Epidermal melanocyte (primary cell): ENCODE results near the gene MPZL1.

Experiments
- DNase-seq: peaks from one replicate; pipeline ENCODE4 v3.0.0; 2011; ENCODE audit warnings: low spot score; ENCODE audit not compliant: insufficient read length

Gene MPZL1

GRCh38 chr1:167721617-167722151 is at the start of gene MPZL1:
MPZL1 (plus strand) TSS chr1:167721982; CDS start chr1:167722152, 170 bp downstream.
- peak; percentile 96 for DNase-seq

DNA sequence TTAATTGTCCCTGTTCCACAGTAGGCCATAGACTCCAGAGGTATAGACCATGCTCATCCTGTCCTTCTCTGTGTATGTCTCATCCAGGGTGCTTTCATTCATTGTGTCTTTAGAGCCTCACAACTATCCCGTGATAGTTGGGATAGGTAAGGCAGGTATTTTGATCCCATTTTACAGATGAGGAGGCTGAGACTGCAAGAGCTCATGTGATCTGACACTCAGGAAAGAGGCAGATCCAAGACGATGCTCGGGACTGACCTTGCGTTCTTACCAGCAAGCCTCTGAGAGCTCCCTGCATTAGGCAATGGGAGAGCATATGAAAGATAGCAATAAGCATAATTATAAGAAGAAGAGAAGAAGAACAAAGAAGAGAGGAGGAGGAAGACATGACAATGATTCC is 49.0 kb upstream of the MPZL1 start:
- no peak for DNase-seq

- DNase-seq: no peak
These were observed 48.5 kb upstream of the MPZL1 start for GRCh38 chr1:167673265-167673664.

GRCh38 chr1:167674156-167674555 is 47.6 kb upstream of the MPZL1 start:
- DNase-seq: no peak

DNA sequence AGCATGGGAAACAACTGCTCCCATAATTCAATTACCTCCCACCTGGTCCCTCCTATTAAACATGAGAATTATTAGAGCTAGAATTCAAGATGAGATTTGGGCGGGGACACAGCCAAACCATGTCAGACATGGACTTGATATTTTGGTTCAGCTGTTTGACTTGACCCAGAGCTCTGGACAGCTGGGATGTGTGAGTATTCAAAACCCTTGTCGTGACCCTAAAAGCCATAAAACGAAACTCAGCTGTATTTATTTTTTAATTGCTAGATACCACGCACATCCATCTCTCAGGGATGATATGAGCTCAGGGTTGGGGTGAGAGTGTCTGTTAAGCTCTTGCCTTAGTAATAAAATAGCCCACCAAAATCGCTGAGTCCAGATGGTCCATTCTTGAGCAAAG is 46.3 kb upstream of the MPZL1 start:
- DNase-seq: no peak

DNA sequence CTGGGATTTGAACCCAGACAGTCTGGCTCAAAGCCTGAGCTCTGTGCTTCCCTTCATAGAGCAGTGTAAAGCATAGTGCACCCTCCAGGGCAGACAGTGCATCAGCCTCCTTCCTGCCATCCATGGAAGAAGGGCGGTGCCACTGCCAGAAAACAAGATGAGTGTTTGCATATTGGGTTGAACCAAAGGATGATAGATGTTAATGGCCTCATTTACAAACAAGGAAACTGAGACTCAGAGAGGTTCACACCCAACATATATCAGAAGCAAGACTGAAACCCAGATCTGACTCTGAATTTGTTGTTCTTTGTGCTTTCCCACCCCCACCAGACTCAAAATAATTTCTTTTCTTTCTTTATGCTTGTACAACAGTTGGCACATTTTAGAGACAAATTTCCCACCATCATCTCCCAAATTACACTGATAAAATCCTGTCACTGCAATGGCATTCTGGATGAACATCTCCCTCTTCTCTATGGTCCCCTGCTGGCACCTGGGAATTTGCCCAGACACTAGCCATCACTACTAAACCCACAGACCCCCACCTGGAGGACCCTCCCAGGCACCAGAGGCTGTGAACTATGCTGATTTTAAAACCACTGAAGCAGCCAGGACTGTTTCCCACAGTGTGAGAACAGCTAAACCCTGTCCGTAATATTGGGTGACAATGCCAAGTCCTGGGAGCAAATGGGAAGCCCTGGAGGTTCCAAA is 45.4 kb upstream of the MPZL1 start:
- DNase-seq: no peak

GRCh38 chr1:167676916-167677848 is 44.6 kb upstream of the MPZL1 start:
- DNase-seq: no peak

GRCh38 chr1:167678422-167678821 is 43.4 kb upstream of the MPZL1 start:
- no peak for DNase-seq

GRCh38 chr1:167678838-167679237 is 42.9 kb upstream of the MPZL1 start:
- DNase-seq: no peak

DNA sequence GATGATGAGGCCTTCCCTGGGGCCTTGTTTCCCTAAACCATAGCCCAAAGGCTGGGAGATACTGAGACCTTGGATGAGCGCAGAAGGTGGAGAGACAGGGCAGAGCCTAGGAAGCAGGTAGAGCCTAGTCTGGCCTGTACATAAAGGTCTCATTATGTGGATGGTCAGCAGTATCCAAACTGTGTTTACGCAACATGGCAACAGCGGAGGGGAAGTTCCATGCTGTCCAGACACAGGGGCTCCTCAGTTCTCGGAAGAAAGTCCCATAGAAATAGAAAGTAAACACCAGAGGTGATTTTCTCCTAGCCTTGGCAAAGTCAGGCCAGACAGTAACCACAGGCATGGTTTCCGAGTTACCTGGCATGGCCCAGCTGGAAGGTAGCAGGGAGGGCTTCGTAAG is 42.1 kb upstream of the MPZL1 start:
- DNase-seq: no peak

- DNase-seq: no peak
These were observed 40.8 kb upstream of the MPZL1 start for GRCh38 chr1:167681024-167681423.

DNA sequence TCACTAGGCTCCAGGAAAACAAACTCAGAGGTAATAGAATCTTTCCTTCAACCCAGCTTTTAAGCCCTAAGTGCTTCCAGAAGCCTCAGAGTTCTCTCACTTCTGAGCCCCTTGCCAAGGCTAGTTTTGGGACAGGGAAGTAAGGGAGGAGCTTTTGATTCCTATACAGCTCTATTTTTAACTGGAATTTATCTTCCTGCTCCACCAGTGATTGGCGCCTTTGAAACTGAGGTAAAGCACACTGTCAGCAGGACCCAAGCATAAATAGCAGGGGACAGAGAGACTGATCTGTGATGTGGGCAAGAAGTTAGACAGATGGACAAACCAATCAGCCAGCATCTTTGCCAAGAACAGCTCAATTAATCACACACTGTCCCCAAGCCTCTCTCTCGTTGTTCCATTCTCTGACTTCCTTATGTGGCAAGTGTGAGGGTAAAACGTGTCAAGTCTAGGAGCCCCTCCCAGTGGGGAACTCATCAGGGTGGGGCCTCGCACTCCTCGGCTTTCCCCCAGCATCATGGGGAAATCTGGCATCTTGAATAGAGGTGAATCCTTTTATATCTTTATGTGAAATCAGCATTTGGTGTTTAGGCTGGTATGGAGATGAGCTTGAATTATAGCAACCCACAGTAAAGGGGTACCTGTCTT is 40.2 kb upstream of the MPZL1 start:
- no peak for DNase-seq

DNA sequence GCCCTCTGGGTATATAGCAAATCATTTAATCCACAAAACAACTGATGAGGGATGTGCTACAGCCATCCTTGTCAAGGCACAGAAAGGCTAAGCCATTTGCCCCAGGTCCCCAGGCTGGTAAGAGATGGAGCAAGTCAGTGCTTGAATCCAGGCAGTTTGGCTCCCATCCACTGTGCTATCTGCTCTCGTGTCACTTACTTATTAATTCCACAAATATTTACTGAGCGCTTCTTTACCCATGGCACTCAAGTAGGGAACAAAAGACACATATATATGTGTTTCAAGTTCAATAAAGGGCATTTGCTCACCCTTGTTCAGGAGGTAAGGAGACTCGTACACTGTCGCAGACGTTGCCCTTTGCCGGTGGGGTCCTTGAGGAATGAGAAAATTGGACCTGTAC is 38.6 kb upstream of the MPZL1 start:
- DNase-seq: no peak

- no peak for DNase-seq
These were observed 37.9 kb upstream of the MPZL1 start for GRCh38 chr1:167683641-167684502.

- DNase-seq: no peak
These were observed 35.9 kb upstream of the MPZL1 start for GRCh38 chr1:167685844-167686243.

DNA sequence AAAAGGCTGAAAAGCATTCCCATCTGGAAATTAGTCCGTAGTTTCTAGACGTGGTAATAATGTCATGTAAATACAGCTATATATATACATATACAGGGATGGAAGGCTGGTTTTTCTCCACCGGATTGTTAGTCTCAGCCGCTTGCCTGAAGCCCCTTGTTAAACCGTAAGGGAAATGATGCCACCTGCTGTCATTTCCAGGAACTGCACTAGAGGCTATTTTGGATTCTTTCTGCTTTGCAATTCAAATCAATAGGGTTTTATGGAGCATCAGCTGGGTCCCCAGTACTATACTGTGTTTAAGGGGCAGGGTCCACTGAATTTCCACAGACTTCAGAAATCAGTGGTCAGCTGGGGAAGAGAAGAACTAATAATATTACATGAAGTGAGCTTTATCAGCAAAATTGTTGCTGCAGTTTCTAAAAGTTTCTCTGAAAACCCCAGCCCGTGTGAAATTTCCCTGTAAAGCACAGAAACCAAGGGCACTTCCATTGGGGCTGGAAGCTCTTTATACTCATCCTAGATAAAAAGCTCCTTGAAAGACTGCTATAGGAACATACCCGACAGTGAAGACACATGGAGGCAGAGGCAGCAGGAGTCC is 33.8 kb upstream of the MPZL1 start:
- DNase-seq: peak; percentile 68

DNA sequence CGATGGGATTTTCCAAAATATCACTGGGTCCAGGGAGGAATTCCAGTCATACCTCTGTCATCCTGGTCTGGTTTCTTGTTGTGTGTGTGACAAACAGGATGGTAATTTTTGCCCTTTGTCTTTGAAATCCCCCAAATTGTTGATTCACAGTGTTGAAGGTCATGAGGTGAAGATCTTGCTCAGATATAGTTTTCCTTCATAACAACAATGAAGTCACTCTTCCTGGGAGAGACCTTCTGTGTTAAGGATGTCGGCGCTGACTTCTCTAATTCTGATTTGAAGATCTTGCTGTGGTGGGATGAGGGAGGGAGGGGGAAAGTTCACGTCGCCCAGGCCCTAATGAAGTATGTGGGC is 32.2 kb upstream of the MPZL1 start:
- DNase-seq: no peak

DNA sequence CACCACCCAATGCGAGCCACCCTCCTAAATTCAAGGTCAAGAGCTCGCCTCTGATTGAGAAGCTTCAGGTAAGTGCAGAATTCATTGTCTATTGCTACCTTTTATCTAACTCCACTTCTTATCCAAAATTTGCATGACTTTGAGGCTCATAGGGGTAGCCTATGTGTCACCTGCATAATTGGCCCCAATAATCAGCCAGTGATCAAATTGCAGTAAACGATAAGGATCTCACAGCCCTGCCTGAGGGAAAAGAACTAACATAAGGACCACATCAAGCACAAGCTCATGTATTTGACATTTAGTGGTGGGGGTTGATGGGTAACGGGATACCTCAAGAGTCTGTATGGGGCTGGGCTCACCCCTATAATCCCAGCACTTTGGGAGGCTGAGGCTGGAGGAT is 31.7 kb upstream of the MPZL1 start:
- no peak for DNase-seq

DNA sequence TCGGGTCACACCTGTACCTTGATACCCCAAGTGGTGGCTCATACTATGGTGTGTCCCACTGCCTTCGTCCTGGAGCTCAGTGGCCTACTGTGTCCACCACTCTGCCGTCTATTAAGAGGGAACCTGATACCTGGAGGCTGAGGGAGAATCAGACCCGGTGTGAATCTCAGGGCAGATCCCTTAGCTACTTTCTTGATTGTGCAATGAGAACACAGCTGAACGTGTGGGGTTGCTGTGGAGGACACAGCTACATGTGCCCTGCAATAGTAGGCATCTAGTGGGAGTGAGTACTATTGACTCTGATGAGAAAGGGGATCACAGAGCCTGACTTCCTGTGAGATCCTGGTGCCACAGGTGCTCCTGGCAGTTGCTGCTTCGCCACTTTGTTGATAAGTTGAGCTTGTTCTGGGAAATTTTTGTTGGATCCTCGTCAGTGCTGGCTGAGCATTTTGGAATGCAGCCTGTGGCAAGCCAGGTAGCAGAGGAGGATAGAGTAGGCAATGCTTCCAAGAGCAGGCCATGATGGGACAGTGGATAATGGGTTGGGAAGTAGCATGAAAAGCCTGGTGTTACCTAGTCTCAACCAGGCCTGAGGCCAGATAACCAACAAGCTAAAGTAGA is 28.2 kb upstream of the MPZL1 start:
- no peak for DNase-seq

DNA sequence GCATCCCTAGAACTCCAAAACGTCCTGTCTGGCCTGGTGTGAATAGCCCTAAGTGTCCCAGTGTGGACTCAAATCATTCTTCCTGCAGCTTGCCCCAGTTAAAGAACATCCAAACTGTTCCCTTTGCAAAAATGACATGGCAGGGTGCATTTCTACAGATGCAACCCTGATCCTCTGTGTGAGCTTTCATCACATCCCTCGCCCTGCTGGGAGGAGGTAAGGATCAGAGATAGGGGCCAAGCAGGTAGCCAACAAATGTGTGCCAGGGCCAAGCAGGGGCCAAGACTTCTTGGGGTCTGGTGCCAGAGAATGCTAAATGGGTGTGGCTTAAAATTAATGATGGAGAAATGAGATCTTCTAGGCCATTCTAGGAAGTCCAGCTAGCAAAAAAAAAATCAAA is 27.1 kb upstream of the MPZL1 start:
- DNase-seq: no peak
